Activated naive CD4-positive, alpha-beta T cell treated with anti-CD3 and anti-CD28 coated beads for 36 hours (primary cell): ENCODE results near the gene AQR. TPM values are rescaled to one million over a fixed set of nuclear protein-coding genes. Genes with fewer than 3 reads are reported as not detected.
"Not testable (repeated sequence)": the region's sequence is repeated elsewhere in the genome, so short reads cannot be mapped to it uniquely, and the experiment has no call there.

ENCODE experiments used
- CTCF ChIA-PET: fragments of 350-600 bp; sonication (Branson Sonifier 250); formaldehyde crosslinking; loops from one replicate; lab custom pipeline; 2021; ENCODE audit warnings: antibody characterized with exemption; lab: Charles Lee
- DNase-seq: peaks from one replicate; pipeline ENCODE4 v3.0.0-alpha.2; 2020
- H3K27ac Mint-ChIP-seq: one replicate; pipeline ENCODE4 v1.8.0; 2021; ENCODE audit warnings: mild to moderate bottlenecking, mixed read lengths
- H3K27me3 Mint-ChIP-seq: one replicate; pipeline ENCODE4 v1.8.0; 2021; ENCODE audit warnings: low read depth, mixed read lengths
- H3K36me3 Mint-ChIP-seq: one replicate; pipeline ENCODE4 v1.8.0; 2021; ENCODE audit warnings: low read depth, mixed read lengths
- H3K4me1 Mint-ChIP-seq: one replicate; pipeline ENCODE4 v1.8.0; 2021; ENCODE audit warnings: low read depth, mixed read lengths
- H3K4me3 Mint-ChIP-seq: one replicate; pipeline ENCODE4 v1.8.0; 2021; ENCODE audit warnings: mild to moderate bottlenecking, moderate library complexity, mixed read lengths
- H3K9me3 Mint-ChIP-seq: one replicate; pipeline ENCODE4 v1.8.0; 2021; ENCODE audit warnings: mixed read lengths
- intact Hi-C: fragments of 100-400 bp; cut with micrococcal nuclease; formaldehyde crosslinking; loops from one replicate; pipeline ENCODE4 v1.15.1; 2023
- total RNA-seq, 2 experiments: library from RNA; stranded (reverse); gene quantifications; one replicate each; pipeline ENCODE4 v1.2.3, GENCODE V29; 2021

AQR gene
- total RNA-seq, 2 experiments from 2014 or later: 30.8 to 31.3 TPM

DNA sequence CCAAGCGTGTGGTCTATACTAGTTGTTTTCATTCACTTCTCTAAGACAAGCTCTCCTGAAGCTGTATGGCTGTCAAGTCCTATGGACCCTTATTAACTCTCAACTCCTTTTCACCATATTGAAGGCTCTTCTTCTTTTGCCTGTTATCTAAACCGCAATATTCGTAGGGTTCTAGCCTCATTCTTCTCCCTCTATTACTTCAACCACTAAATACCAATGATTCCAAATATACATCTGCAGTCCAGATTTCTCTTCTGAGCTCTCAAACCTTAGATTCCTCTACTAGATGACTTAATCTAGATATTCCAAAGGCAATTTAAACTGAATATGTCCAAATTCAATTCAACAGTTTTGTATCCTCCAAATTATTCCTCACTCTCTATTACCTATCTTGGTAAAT lies 24.6 kb downstream of the AQR start:
- intact Hi-C loops: loop anchor here (5.0 to 10.0 kb wide), 2 partner anchors 63 to 1190 kb away; no protein-coding TSS in a partner anchor
- CTCF ChIA-PET: interaction anchor here (0.7 to 1.2 kb wide), 4 partner anchors 7 to 102 kb away, joined by 3 read pairs; no protein-coding TSS in a partner anchor
- Mint-ChIP-seq H3K9me3 (no peaks in the 10 kb centered on the region), H3K4me3 (no peak overlapping the region), H3K27me3 (no peaks in the 10 kb centered on the region), H3K27ac (no peak overlapping the region), H3K36me3 (peaks cover 10% of the 10 kb centered on the region), H3K4me1 (no peaks in the 10 kb centered on the region)
- DNase-seq: no peak

DNA sequence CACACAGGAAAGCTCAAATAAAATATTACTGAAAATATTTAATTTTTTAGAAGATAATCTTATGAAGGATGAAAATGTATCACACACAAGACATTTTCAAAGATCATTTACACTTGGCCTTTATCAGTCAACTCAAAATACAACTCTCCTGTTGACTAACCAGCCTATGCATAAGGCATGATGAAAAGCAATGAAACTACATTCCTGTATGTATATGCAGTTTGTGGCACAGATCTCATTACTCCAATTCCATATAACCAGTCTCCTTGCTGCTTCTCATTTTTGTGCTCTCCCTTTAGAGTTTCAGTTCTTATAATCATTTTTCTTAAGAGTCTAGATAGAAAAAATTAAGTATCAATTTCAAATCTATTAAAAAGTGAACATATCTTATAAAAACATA lies 25.8 kb downstream of the AQR start:
- Mint-ChIP-seq H3K27me3 (no peaks in the 10 kb centered on the region), H3K4me3 (no peak overlapping the region), H3K27ac (no peak overlapping the region), H3K36me3 (peaks cover 12% of the 10 kb centered on the region), H3K9me3 (no peaks in the 10 kb centered on the region), H3K4me1 (no peaks in the 10 kb centered on the region)
- intact Hi-C loops: loop anchor here (5.0 to 10.0 kb wide), 2 partner anchors 61 to 1189 kb away; no protein-coding TSS in a partner anchor
- DNase-seq: no peak
- CTCF ChIA-PET: interaction anchor here (1.2 kb wide), 1 partner anchor 9 kb away, joined by 3 read pairs; no protein-coding TSS in a partner anchor

DNA sequence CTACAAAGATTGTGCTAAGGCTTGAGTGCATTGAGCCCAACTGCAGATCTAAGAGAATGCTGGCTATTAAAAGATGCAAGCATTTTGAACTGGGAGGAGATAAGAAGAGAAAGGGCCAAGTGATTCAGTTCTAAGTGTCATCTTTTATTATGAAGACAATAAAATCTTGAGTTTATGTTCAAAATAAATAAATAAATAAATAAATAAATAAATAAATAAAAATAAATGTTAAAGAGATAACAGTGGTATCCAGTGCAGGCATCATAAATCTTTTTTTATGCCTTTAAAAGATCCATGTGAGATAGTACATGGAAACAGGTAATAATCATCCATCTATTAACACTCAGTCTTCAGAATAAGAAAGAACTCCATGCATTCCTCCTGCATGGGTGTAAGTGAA lies 26.3 kb downstream of the AQR start:
- H3K4me3 Mint-ChIP-seq, H3K4me1 Mint-ChIP-seq, H3K27ac Mint-ChIP-seq, H3K27me3 Mint-ChIP-seq, DNase-seq, CTCF ChIA-PET, H3K9me3 Mint-ChIP-seq: not testable (repeated sequence)
- peaks cover 10% of the 10 kb centered on the region for H3K36me3 Mint-ChIP-seq
- intact Hi-C loops: loop anchor here (5.0 to 10.0 kb wide), 2 partner anchors 61 to 1188 kb away; no protein-coding TSS in a partner anchor

DNA sequence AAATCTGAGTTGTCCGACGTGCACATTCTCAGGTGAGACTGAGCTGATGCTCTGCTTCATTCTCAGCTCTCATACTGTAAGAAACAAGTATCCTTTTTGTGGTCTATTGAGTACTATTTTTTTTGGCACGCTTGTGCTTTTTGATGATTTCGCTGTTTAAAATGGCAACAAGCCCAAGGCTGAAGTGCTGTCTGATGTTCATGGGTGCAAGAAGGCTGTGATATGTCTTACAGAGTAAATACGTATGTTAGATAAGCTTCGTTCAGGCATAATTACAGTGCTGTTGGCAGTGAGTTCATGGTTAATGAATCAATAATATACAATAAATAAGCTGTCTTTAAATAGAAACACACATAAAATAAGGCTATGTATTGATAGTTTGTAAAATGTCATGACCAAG lies 27.2 kb downstream of the AQR start:
- Mint-ChIP-seq H3K9me3 (no peaks in the 10 kb centered on the region), H3K36me3 (peaks cover 10% of the 10 kb centered on the region), H3K27me3 (no peaks in the 10 kb centered on the region), H3K4me3 (no peak overlapping the region), H3K27ac (no peak overlapping the region), H3K4me1 (no peaks in the 10 kb centered on the region)
- CTCF ChIA-PET: interaction anchor here (0.6 kb wide), 1 partner anchor 54 kb away, joined by 3 read pairs; no protein-coding TSS in a partner anchor
- intact Hi-C loops: loop anchor here (5.0 to 10.0 kb wide), 2 partner anchors 60 to 1188 kb away; no protein-coding TSS in a partner anchor
- DNase-seq: no peak

DNA sequence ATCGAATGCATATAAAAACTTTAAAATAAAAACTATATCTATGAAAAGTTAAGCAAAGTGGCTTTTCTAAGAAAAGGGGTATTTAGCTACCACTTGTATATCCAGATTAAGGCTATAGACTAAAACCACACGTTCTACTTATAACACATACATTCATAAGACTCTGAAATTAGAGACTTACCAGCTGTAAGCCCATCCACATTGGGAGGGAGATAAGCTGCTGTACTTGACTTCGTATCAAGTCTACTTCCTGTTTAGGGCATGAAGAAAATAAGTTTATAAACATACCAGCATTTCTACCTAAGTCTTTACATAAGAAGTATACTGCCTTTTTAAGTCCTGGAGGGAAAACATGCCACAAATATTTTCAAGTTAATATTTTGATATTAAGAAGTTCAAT lies 27.7 kb downstream of the AQR start:
- Mint-ChIP-seq H3K27ac (no peak overlapping the region), H3K4me1 (no peaks in the 10 kb centered on the region), H3K27me3 (no peaks in the 10 kb centered on the region), H3K9me3 (no peaks in the 10 kb centered on the region), H3K4me3 (no peak overlapping the region), H3K36me3 (peaks cover 10% of the 10 kb centered on the region)
- CTCF ChIA-PET: interaction anchor here (0.6 kb wide), 1 partner anchor 53 kb away, joined by 3 read pairs; no protein-coding TSS in a partner anchor
- intact Hi-C loops: loop anchor here (5.0 to 10.0 kb wide), 2 partner anchors 60 to 1187 kb away; no protein-coding TSS in a partner anchor
- DNase-seq: no peak

DNA sequence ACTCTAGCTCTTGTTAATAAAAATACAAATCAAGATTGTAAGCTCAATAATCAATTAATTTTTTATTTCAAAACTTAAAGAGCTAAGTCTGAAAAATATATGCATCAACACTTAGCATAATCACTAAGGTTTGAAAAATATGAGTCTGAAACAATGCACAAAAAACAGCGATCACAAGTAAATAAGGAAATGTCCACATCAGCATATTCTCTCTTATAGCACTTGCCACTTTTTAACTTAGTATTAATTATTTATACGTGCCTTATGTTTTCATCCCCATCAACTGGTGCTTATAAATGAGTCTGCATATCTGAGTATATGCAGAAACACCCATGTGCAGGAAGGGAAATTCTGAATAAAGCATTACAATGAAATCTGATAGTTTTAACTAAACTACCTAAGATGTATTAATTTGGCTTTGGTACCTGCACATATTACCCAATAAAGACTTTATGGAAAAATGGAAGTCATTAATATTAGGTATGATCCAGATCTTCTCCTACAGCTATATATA lies 28.3 kb downstream of the AQR start:
- no peaks in the 10 kb centered on the region for H3K4me1 Mint-ChIP-seq
- CTCF ChIA-PET: interaction anchor here (0.8 to 1.0 kb wide), 2 partner anchors 14 to 23 kb away, joined by 3 read pairs; no protein-coding TSS in a partner anchor
- peaks cover 11% of the 10 kb centered on the region for H3K36me3 Mint-ChIP-seq
- no peak overlapping the region for H3K27ac Mint-ChIP-seq
- intact Hi-C loops: loop anchor here (5.0 to 10.0 kb wide), 2 partner anchors 59 to 1186 kb away; no protein-coding TSS in a partner anchor
- no peak for DNase-seq
- H3K9me3 Mint-ChIP-seq: no peaks in the 10 kb centered on the region
- no peak overlapping the region for H3K4me3 Mint-ChIP-seq
- no peaks in the 10 kb centered on the region for H3K27me3 Mint-ChIP-seq

DNA sequence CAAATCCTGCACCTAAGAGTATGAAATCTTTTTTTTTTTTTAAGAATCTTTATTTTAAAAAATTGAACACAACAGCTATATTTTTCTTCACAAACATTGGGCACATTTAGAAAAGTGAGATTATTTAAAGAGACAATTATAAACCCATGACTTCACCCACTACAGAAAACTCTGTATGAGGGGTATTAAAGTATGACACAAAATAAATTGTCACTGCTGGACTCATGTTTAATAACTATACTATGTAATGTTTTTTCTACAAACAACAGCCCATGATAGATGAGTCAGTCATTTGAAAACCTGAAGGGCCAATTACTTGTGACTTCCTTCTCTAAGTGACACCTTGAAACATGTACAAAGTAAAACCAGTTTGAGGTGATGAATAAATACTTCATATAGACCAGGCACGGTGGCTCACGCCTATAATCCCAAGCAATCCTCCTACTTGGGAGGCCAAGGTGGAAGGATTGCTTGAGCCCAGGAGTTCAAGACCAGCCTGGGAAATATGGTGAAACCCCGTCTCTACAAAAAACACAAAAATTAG lies 36.0 kb downstream of the AQR start:
- H3K4me3 Mint-ChIP-seq: no peak overlapping the region
- no peak overlapping the region for H3K27ac Mint-ChIP-seq
- no peaks in the 10 kb centered on the region for H3K4me1 Mint-ChIP-seq
- H3K36me3 Mint-ChIP-seq: peaks cover 43% of the 10 kb centered on the region
- intact Hi-C loops: no loop called here
- CTCF ChIA-PET: interaction anchor here (0.6 kb wide), 1 partner anchor 47 kb away, joined by 4 read pairs; no protein-coding TSS in a partner anchor
- H3K27me3 Mint-ChIP-seq: no peaks in the 10 kb centered on the region
- H3K9me3 Mint-ChIP-seq: no peaks in the 10 kb centered on the region
- DNase-seq: no peak

DNA sequence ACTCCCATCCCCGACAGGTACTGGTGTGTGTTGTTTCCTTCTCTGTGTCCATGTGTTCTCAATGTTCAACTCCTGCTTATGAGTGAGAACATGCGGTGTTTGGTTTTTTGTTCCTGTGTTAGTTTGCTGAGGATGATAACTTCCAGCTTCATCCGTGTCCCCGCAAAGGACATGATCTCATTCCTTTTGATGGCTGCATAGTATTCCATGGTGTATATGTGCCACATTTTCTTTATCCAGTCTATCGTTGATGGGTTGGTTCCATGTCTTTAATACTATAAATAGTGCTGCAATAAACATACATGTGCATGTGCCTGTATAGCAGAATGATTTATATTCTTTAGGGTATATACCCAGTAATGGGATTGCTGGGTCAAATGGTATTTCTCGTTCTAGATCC lies 41.2 kb downstream of the AQR start:
- peaks cover 42% of the 10 kb centered on the region for H3K36me3 Mint-ChIP-seq
- H3K4me3 Mint-ChIP-seq, H3K27ac Mint-ChIP-seq, H3K27me3 Mint-ChIP-seq, CTCF ChIA-PET, H3K9me3 Mint-ChIP-seq, H3K4me1 Mint-ChIP-seq, intact Hi-C loops, DNase-seq: not testable (repeated sequence)

DNA sequence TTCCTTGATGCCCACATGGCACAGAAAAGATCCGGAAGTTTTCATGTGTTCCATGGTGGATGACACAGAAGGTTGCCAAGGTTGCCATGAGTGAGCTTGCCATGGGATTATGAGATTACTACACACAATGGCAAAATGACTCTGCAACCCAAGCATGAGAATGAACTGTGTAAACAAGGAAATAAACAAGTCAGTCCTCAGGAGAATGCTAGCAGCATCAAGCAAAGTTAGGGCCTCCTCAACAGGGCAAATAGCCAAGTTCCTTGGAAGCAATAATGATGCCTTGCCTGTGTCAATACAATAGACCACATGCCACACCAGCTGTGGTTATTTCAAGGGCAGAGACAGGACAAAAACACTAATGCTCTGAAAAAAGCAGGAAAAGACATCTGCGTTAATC lies 41.8 kb downstream of the AQR start:
- Mint-ChIP-seq H3K9me3 (no peaks in the 10 kb centered on the region), H3K36me3 (peaks cover 39% of the 10 kb centered on the region), H3K4me1 (no peaks in the 10 kb centered on the region), H3K27ac (no peak overlapping the region), H3K4me3 (no peak overlapping the region), H3K27me3 (no peaks in the 10 kb centered on the region)
- no peak for DNase-seq
- CTCF ChIA-PET: interaction anchor here (0.6 kb wide), 1 partner anchor 17 kb away, joined by 3 read pairs; no protein-coding TSS in a partner anchor
- intact Hi-C loops: no loop called here

DNA sequence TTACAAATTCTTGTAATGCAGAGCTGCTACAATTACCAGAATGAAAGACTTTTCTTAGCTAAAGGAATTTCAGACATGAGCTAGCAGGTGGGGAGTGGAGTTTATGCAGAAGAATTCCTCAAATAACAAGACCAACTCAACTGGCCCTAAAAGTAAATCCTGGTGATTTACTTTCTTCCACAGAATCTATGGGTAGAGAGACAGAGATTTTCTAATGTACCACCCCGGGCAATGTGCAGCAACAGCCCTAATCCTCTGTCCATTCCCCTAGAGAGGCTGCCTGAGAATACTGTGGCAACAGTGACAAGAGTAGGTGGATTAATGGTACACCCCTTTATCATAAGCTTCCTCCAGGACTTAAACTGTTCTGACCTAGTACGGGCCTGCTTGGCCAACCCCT lies 55.2 kb downstream of the AQR start:
- no peak for DNase-seq
- Mint-ChIP-seq H3K9me3 (no peaks in the 10 kb centered on the region), H3K4me1 (no peaks in the 10 kb centered on the region), H3K36me3 (peaks cover 31% of the 10 kb centered on the region), H3K4me3 (no peak overlapping the region), H3K27ac (no peak overlapping the region), H3K27me3 (no peaks in the 10 kb centered on the region)
- CTCF ChIA-PET: no interaction called here
- intact Hi-C loops: no loop called here

DNA sequence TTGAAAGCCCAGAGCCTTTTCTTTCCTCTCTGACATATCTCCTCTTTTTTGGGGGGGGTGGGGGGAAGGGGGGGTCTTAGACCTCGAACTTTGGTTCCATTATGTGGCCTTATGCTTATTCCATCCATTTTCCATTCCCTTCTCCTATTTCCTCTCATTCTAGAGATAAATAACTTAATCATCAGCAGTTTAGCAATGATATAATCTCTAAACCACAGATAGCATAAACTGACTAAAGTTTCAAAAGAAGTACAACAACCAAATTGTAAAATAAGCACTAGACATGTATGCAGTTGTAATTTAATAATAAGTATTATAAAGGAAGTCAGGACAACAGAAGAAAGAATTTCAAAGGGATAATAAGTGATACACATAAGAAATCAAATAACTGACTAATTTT lies 64.5 kb downstream of the AQR start:
- Mint-ChIP-seq H3K9me3 (no peaks in the 10 kb centered on the region), H3K4me1 (no peaks in the 10 kb centered on the region), H3K36me3 (peaks cover 28% of the 10 kb centered on the region), H3K27ac (no peak overlapping the region), H3K4me3 (no peak overlapping the region), H3K27me3 (no peaks in the 10 kb centered on the region)
- no peak for DNase-seq
- CTCF ChIA-PET: no interaction called here
- intact Hi-C loops: loop anchor here (10.0 kb wide), 1 partner anchor 60 kb away; the partner anchor contains the start of gene AQR

DNA sequence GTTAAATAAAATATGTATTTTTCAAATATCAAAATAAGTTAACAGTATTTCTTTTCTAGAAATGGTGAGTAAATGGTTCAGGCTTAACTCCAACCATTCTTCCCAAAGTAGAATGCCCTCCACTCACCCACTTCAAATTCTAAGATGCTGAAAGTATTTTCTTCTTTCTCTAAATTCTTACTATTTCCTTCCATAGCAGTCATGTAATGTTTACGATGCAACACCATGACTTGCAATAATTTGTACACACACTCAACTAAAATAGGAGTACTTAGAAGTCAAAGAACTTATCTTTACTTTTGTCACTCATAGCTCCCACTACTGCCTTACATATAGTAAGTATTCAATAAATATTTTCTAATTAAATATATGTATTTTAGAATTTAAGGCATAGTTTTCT lies 65.0 kb downstream of the AQR start:
- no peak overlapping the region for H3K27ac Mint-ChIP-seq
- intact Hi-C loops: loop anchor here (10.0 kb wide), 1 partner anchor 60 kb away; the partner anchor contains the start of gene AQR
- CTCF ChIA-PET: no interaction called here
- no peaks in the 10 kb centered on the region for H3K4me1 Mint-ChIP-seq
- H3K36me3 Mint-ChIP-seq: peaks cover 30% of the 10 kb centered on the region
- no peak overlapping the region for H3K4me3 Mint-ChIP-seq
- no peaks in the 10 kb centered on the region for H3K27me3 Mint-ChIP-seq
- DNase-seq: no peak
- H3K9me3 Mint-ChIP-seq: no peaks in the 10 kb centered on the region
